GM12891 (cell line): ENCODE data around the gene FARP2.
"Not testable (repeated sequence)": the region's sequence is repeated elsewhere in the genome, so short reads cannot be mapped to it uniquely, and the experiment has no call there.

Experiments used
- DNase-seq: peaks from one replicate; pipeline ENCODE4 v3.0.0; 2011; ENCODE audit warnings: low spot score; ENCODE audit not compliant: insufficient read length
- FAIRE-seq: peaks from 2 replicates; lab custom pipeline; 2011; peaks lifted over from hg19 to GRCh38; lab: Jason Lieb, UNC
- PAX5 ChIP-seq: IDR thresholded peaks from 2 replicates; pipeline ENCODE4 v1.6.1; 2011; ENCODE audit warnings: low read length, moderate library complexity, mild to moderate bottlenecking; ENCODE audit not compliant: insufficient read depth, severe bottlenecking
- POLR2A ChIP-seq: IDR thresholded peaks from 2 replicates; pipeline ENCODE4 v1.6.1; 2011; ENCODE audit warnings: low read depth, low read length, control low read depth
- POLR2AphosphoS5 ChIP-seq: IDR thresholded peaks from 2 replicates; pipeline ENCODE4 v1.6.1; 2011; ENCODE audit warnings: low read depth, low read length, control low read depth
- POU2F2 ChIP-seq: IDR thresholded peaks from 2 replicates; pipeline ENCODE4 v1.6.1; 2011; ENCODE audit warnings: low read depth, mild to moderate bottlenecking, control low read depth, low read length, moderate library complexity
- SPI1 ChIP-seq: IDR thresholded peaks from 2 replicates; pipeline ENCODE4 v1.6.1; 2011; ENCODE audit warnings: low read depth, low read length, control low read depth
- TAF1 ChIP-seq: IDR thresholded peaks from 2 replicates; pipeline ENCODE4 v1.6.1; 2011; ENCODE audit warnings: low read depth, low read length, control low read depth

FARP2 gene

GRCh38 chr2:241422350-241422749 lies 66.3 kb downstream of the FARP2 start:
- no peak for DNase-seq
- TF ChIP-seq SPI1 (no peak), POU2F2 (no peak), POLR2A (no peak), TAF1 (no peak), POLR2AphosphoS5 (no peak), PAX5 (no peak)
- no peak for FAIRE-seq

- not testable (repeated sequence) for DNase-seq, FAIRE-seq
These were observed 67.4 kb downstream of the FARP2 start for GRCh38 chr2:241423489-241423888.

- DNase-seq: no peak
- TF ChIP-seq POLR2A: no peak
- no peak for TF ChIP-seq PAX5
- TF ChIP-seq SPI1: no peak
- TF ChIP-seq POU2F2: no peak
- no peak for TF ChIP-seq TAF1
- TF ChIP-seq POLR2AphosphoS5: no peak
- FAIRE-seq: no peak
These were observed 69.3 kb downstream of the FARP2 start for GRCh38 chr2:241425368-241425767.

- FAIRE-seq: no peak
These were observed 74.1 kb downstream of the FARP2 start for GRCh38 chr2:241430178-241430577.

GRCh38 chr2:241432824-241433448 lies 76.9 kb downstream of the FARP2 start:
- FAIRE-seq: no peak
- TF ChIP-seq TAF1 (no peak), SPI1 (no peak), POU2F2 (no peak), PAX5 (no peak), POLR2A (no peak), POLR2AphosphoS5 (no peak)

More at GRCh38 chr2:241430178-241430577, 74.1 kb downstream of the FARP2 start:
- TF ChIP-seq POU2F2: no peak
- no peak for TF ChIP-seq SPI1
- no peak for TF ChIP-seq TAF1
- TF ChIP-seq POLR2AphosphoS5: no peak
- no peak for TF ChIP-seq PAX5
- TF ChIP-seq POLR2A: no peak
- DNase-seq: no peak

GRCh38 chr2:241437179-241437578 lies 81.1 kb downstream of the FARP2 start:
- DNase-seq: no peak
- FAIRE-seq: no peak
- TF ChIP-seq POLR2A: no peak
- TF ChIP-seq TAF1: no peak
- TF ChIP-seq POU2F2: no peak
- TF ChIP-seq SPI1: no peak
- no peak for TF ChIP-seq POLR2AphosphoS5
- TF ChIP-seq PAX5: no peak

More at GRCh38 chr2:241432824-241433448, 76.9 kb downstream of the FARP2 start:
- DNase-seq: no peak

- DNase-seq (no peak), FAIRE-seq (no peak)
- TF ChIP-seq PAX5: no peak
- no peak for TF ChIP-seq POLR2AphosphoS5
- no peak for TF ChIP-seq POU2F2
- no peak for TF ChIP-seq SPI1
- TF ChIP-seq POLR2A: no peak
- no peak for TF ChIP-seq TAF1
These were observed 85.4 kb downstream of the FARP2 start for GRCh38 chr2:241441492-241441891.

- DNase-seq (no peak), FAIRE-seq (peak; percentile 96)
- TF ChIP-seq POU2F2 (no peak), POLR2AphosphoS5 (0 out of 2 replicates have a peak, but pooled peaks have one; percentile 34), SPI1 (0 out of 2 replicates have a peak, but pooled peaks have one; percentile 8)
These were observed 87.6 kb downstream of the FARP2 start for GRCh38 chr2:241443486-241444223.

GRCh38 chr2:241445426-241445825 lies 89.3 kb downstream of the FARP2 start:
- DNase-seq (no peak), FAIRE-seq (peak; percentile 20)
- TF ChIP-seq TAF1 (no peak), POLR2A (no peak), SPI1 (no peak), POU2F2 (no peak), PAX5 (no peak), POLR2AphosphoS5 (no peak)

GRCh38 chr2:241450092-241450491 lies 94.0 kb downstream of the FARP2 start:
- not testable (repeated sequence) for DNase-seq, FAIRE-seq
